GM18907 (cell line): ENCODE data around the gene SIDT1.
"Not testable (repeated sequence)": the region's sequence is repeated elsewhere in the genome, so short reads cannot be mapped to it uniquely, and the experiment has no call there.

Source experiments
- ATAC-seq: cut with Tn5 transposase; IDR thresholded peaks from one replicate; pipeline ENCODE4 v1.9.1; 2021; ENCODE audit warnings: mild to moderate bottlenecking, moderate library complexity; ENCODE audit not compliant: unreplicated experiment

SIDT1 gene

GRCh38 chr3:113631573-113631972 lies 99.2 kb downstream of the SIDT1 start:
- ATAC-seq, result no peak

GRCh38 chr3:113634782-113635474 lies 102.6 kb downstream of the SIDT1 start:
- no peak for ATAC-seq

GRCh38 chr3:113636034-113636433 lies 103.7 kb downstream of the SIDT1 start:
- not testable (repeated sequence) for ATAC-seq

DNA sequence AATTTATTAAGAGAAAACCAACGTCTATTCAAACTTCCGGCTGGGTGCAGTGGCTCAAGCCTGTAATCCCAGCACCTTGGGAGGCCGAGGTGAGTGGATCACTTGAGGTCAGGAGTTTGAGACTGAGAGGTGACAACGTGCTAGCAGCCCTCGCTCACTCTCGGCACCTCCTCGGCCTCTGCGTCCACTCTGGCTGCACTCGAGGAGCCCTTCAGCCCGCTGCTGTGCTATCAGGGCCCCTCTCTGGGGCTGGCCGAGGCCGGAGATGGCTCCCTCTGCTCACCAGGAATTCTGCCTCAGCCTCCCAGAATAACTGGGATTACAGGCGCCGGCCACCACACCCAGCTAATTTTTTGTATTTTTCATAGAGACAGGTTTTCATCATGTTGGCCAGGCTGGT lies 105.4 kb downstream of the SIDT1 start:
- no peak for ATAC-seq

- no peak for ATAC-seq
Measured at GRCh38 chr3:113638910-113639309, 106.6 kb downstream of the SIDT1 start.

GRCh38 chr3:113643583-113643982 lies 111.2 kb downstream of the SIDT1 start:
- ATAC-seq, result no peak

DNA sequence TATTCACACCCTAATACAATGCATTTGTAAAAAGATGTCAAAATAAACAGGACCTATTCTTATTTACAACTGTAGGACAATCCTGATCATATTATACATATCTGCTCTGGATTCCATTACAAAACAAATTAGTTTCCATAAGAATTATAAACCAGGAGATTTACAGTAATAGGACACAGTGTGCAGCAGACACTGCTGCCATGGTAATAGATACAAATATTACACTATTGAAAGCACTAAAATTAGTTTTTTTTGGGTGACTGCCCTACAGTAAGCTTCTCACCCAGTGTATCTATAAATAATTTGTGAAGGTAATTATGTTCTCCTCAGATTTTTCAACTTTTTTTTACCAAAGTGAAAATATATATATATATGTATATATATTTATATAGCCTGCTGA lies 116.2 kb downstream of the SIDT1 start:
- no peak for ATAC-seq

- ATAC-seq, result no peak
Measured at GRCh38 chr3:113649174-113649845, 117.0 kb downstream of the SIDT1 start.

GRCh38 chr3:113654310-113654709 lies 122.0 kb downstream of the SIDT1 start:
- no peak for ATAC-seq

DNA sequence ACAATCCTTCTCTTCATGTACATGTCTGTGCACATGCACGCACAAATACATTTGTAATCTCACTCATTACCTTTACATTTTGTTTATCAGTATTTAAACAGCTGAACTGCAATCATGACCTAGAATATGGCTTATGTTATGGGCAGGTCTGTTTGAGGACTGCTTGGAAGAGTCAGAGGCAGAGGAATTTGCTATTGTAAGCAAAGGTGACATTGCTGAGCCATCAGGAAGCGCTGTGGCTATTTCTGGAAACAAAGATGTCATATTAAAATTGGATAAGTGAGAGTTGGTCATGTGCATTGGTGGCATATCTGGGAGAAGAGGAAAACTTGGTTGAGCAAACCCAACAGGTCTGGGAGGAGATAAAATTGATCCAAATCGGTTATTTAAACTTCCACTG lies 122.5 kb downstream of the SIDT1 start:
- no peak for ATAC-seq

DNA sequence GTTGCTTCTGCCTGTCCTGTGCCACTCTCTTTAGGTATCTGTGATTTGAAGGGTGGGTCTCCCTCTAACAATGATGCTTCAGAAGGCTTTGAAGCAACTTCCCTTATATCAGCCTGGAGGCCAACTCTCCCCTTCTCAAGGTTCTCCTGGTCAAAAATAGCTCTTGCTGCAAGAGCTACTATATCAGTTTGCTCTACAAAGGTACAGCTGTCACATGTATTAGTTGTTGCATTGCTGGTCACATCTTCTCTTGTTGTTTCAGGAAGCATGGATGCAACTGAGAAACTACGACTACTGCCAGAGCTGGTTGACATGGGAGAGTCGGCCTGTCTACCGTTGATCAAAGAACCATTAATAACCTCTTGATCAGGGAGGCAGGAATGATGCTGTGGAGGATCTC lies 125.8 kb downstream of the SIDT1 start:
- ATAC-seq, result no peak

- no peak for ATAC-seq
Measured at GRCh38 chr3:113659101-113659541, 126.8 kb downstream of the SIDT1 start.

DNA sequence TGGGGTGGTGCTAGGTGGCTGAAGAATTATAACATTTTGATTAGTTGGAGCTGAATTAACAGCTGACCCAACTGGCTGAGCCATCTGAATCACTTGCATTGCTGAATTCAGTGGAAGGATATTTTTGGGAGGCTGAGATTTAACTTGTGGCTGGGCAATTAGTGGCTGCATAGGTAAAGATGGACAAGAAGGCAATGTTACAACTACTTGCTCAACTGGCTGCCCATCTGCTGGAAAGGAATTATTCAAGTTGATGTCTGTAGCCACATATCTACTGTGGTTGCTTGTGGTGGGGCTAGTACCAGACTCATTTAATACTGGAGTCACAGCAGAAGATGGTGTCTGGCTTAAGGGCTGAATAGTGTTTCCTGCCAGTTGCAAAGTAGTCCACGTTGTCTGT lies 127.6 kb downstream of the SIDT1 start:
- no peak for ATAC-seq

DNA sequence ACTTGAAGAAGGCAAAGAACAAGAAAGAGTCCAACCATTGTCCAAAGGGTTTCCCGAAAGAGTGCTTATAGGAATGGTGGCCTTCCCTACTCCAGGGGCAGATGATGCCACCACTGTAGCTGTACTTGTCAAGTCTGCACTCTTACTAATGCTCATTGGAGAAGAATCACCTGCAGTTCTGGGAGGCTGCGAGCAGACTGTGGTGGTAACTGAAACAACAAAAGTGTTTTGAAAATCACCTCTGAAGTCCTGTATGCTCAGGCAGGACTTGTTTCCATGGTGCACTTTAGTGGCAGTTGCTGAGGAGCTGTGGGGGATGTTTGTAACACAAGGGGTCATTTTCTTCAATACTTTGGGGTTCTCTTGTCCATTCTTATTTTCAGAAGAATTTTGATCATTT lies 128.1 kb downstream of the SIDT1 start:
- ATAC-seq, result no peak

GRCh38 chr3:113660896-113661295 lies 128.5 kb downstream of the SIDT1 start:
- no peak for ATAC-seq

DNA sequence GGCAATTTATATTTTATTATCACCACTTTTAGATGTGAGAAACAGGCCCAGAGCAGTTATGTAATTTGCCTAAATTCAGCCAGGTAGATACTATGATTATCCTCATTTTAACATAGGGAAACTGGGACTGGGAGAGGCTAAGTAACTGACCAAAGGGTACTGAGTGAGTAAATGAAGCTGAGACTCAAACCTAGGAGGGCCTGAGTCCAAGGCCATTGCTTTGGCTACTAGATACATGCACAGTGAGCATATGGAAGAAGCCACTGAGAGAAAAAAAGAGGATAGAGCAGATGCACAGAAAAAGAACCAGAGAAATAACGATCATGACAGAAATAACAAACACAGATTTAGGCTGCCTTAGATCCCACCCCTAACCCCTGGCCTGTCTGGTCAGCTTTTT lies 130.5 kb downstream of the SIDT1 start:
- no peak for ATAC-seq

GRCh38 chr3:113663324-113663750 lies 131.0 kb downstream of the SIDT1 start:
- no peak for ATAC-seq

- no peak for ATAC-seq
Measured at GRCh38 chr3:113663761-113664160, 131.4 kb downstream of the SIDT1 start.

DNA sequence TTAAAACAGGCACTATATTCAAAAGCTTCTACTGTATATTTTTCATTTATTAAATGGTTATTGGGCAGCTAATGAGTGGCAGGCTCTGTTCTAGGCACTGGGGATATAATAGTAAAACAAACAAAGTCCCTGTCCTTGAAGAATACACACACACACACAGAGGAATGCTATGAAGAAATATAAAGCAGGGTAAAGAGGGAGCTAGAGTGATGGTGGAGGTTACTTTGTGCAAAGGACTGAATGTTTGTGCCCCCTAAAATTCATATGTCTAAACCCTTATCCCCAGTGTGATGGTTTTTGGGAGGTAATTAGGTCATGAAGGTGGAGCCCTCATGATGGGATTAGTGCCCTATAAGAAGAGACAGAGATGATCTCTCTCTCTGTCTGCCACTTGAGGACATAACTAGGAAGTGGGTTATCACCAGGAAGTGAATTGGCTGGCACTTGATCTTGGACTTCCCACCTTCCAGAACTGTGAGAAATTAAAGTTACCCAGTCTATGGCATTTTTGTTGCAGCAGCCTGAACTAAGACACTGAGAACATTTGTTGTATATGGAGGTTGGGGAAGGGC lies 132.3 kb downstream of the SIDT1 start:
- no peak for ATAC-seq

GRCh38 chr3:113668015-113668414 lies 135.7 kb downstream of the SIDT1 start:
- no peak for ATAC-seq

DNA sequence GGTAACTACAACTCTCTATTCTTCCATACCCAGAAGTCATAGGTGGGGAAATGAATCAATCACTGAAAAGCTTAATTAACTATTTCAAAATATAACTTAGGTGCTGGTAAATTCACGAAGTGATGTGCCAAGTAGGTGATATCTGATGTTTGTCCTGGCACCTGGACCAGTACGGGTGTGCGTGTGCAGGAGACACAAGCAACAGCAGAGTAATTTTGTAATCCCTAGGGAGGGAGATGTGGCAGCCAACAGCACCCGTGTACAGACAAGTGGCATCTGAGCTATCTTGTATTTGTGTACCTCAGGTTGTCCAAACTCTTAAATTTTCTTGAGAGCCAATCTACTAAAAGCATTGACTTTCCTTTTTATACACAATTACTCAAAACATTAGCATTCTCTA lies 141.2 kb downstream of the SIDT1 start:
- no peak for ATAC-seq

DNA sequence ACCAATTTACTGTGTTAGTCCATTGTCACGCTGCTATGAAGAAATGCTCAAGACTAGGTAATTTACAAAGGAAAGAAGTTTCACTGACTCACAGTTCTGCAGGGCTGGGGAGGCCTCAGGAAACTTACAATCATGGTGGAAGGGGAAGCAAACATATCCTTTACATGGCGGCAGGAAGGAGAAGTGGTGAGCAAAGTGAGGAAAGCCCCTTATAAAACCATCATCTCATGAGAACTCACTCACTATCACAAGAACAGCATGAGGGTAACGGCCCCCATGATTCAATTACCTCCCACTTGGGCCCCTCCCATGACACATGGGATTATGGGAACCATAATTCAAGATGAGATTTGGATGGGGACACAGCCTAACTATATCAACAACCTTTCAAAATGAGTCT lies 143.9 kb downstream of the SIDT1 start:
- ATAC-seq, result no peak
